H1 (cell line): ENCODE measurements around the gene TXNIP. TPM values are rescaled to one million over a fixed set of nuclear protein-coding genes. Genes with fewer than 3 reads are reported as not detected.

Source experiments
- NANOG ChIP-seq: IDR thresholded peaks from 2 replicates; pipeline ENCODE4 v1.6.1; 2011; ENCODE audit warnings: low read length, low read depth, mild to moderate bottlenecking, inconsistent platforms; ENCODE audit not compliant: insufficient read depth, poor library complexity, severe bottlenecking
- polyA plus RNA-seq, 7 experiments: library from polyadenylated mRNA; depleted of rRNA in 3 of 7; stranded (reverse) in 5 of 7; unstranded in 2 of 7; fragments of >200 nt in 5 of 7; fragments of 200-250 nt in 2 of 7; gene quantifications; 1 replicate in 5 of 7; 2 replicates in 1 of 7; 4 replicates in 1 of 7; pipeline versions ENCODE4 v1.2.1 to v1.2.3, GENCODE V29; 2011 to 2013; ENCODE audit warnings: missing spikeins in 2 of 7, mixed read lengths in 2 of 7
- total RNA-seq: library from RNA; stranded (reverse); fragmentation: NEBNext Ultra II Directional; extraction: Animal tissue kit (Norgen Biotek cat#: 25700); gene quantifications from 2 replicates; pipeline ENCODE4 v1.2.1, GENCODE V29; 2021

Gene TXNIP
- total and polyA plus RNA-seq, 2 of the 8 experiments (the other 6 are each of a cell fraction or from before 2014, with no cell fraction given): 12.3 to 56.8 TPM

DNA sequence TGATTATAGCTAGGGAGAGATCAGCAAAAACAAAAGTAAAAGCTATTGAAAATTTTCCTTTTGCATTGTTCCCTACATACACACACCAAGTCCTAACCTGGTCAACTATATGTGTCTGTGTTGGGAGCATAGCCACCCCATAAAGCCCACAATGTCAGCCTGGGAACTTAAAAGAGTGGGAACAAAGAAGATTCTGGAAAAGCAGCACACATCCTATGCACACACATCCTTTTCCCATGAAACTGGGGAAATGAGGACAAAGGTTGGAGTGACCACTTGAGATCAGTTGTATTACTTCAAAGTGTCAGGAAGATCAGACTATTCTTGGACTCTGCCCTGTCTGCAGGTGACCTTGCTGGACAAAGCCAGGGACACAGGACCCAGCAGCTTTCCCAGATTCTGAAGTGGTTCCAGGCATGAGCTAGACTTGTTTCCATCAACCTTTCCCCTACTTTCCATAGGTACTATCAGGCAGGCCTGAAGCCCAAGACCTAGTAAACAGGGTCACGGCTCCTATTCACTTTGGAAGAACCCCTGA lies 15.9 kb downstream of the TXNIP start (continued):
- TF ChIP-seq NANOG: no peak
